HepG2 (cell line): ENCODE data around the gene GNB3. TPM values are rescaled to one million over a fixed set of nuclear protein-coding genes. Genes with fewer than 3 reads are reported as not detected.

Experiments used
- CHCHD3 ChIP-seq: sonication (generic); formaldehyde crosslinking; IDR thresholded peaks from 2 replicates; pipeline ENCODE4 v1.8.0; 2022; ENCODE audit warnings: mild to moderate bottlenecking, missing genetic modification reagents, moderate library complexity
- CREM ChIP-seq, 2 experiments: sonication (generic) in 1 of 2; formaldehyde crosslinking in 1 of 2; IDR thresholded peaks; 2 replicates each; pipeline versions ENCODE4 v1.4.0 to v1.6.1; 2016 to 2020; ENCODE audit warnings: antibody characterized with exemption in 1 of 2, mild to moderate bottlenecking in 1 of 2, missing genetic modification reagents in 1 of 2
- HNF4G ChIP-seq, 2 experiments: sonication (generic) in 1 of 2; formaldehyde crosslinking in 1 of 2; IDR thresholded peaks; 2 replicates each; pipeline versions ENCODE4 v1.4.0 to v1.6.1; 2011 to 2020; ENCODE audit warnings: borderline replicate concordance in 2 of 2, low read depth in 2 of 2, mild to moderate bottlenecking in 2 of 2, low read length in 1 of 2, missing genetic modification reagents in 1 of 2, moderate library complexity in 1 of 2
- KDM2A ChIP-seq: sonication (generic); formaldehyde crosslinking; IDR thresholded peaks from 2 replicates; pipeline ENCODE4 v1.4.0; 2020; ENCODE audit warnings: low read depth, missing genetic modification reagents, borderline replicate concordance
- KDM5B ChIP-seq: sonication (generic); formaldehyde crosslinking; IDR thresholded peaks from 2 replicates; pipeline ENCODE4 v1.4.0; 2020; ENCODE audit warnings: missing genetic modification reagents, mild to moderate bottlenecking, borderline replicate concordance
- POLR2AphosphoS5 ChIP-seq: IDR thresholded peaks from 2 replicates; pipeline ENCODE4 v1.6.1; 2012; ENCODE audit warnings: low read depth, low read length
- SMYD3 ChIP-seq: sonication (generic); formaldehyde crosslinking; IDR thresholded peaks from 2 replicates; pipeline ENCODE4 v1.8.1; 2023; ENCODE audit warnings: mild to moderate bottlenecking, missing genetic modification reagents
- SP1 ChIP-seq, 2 experiments: fragments of 450-650 bp in 1 of 2; sonication (generic) in 1 of 2; formaldehyde crosslinking in 1 of 2; IDR thresholded peaks; 2 replicates each; pipeline versions ENCODE4 v1.4.0 to v1.6.1; 2016 to 2020; ENCODE audit warnings: missing genetic modification reagents in 1 of 2
- SRF ChIP-seq: IDR thresholded peaks from 2 replicates; pipeline ENCODE4 v1.6.1; 2011; ENCODE audit warnings: mild to moderate bottlenecking, low read depth, low read length, moderate library complexity
- ZNF232 ChIP-seq: sonication (generic); formaldehyde crosslinking; IDR thresholded peaks from 2 replicates; pipeline ENCODE4 v1.4.0; 2020; ENCODE audit warnings: missing genetic modification reagents, borderline replicate concordance
- ZNF615 ChIP-seq: sonication (generic); formaldehyde crosslinking; IDR thresholded peaks from 2 replicates; pipeline ENCODE4 v1.5.0; 2020; ENCODE audit warnings: mild to moderate bottlenecking, missing genetic modification reagents, borderline replicate concordance
- ZNF772 ChIP-seq: sonication (generic); formaldehyde crosslinking; IDR thresholded peaks from 2 replicates; pipeline ENCODE4 v1.5.0; 2020; ENCODE audit warnings: mild to moderate bottlenecking, missing genetic modification reagents
- ZSCAN20 ChIP-seq: sonication (generic); formaldehyde crosslinking; IDR thresholded peaks from 2 replicates; pipeline ENCODE4 v1.4.0; 2020; ENCODE audit warnings: missing genetic modification reagents, mild to moderate bottlenecking, borderline replicate concordance
- polyA plus RNA-seq, 8 experiments: library from polyadenylated mRNA; depleted of rRNA in 3 of 8; stranded (reverse) in 7 of 8; unstranded in 1 of 8; fragments of >200 nt; fragmentation: Illumina TruSeq in 4 of 8; extraction: Trizol in 4 of 8; gene quantifications; 2 replicates each; pipeline versions ENCODE4 v1.2.1 to v1.2.3, GENCODE V29; 2011 to 2016; ENCODE audit warnings: low read depth in 4 of 8, missing spikeins in 1 of 8, mixed read lengths in 1 of 8; ENCODE audit not compliant: insufficient read depth in 1 of 8
- total RNA-seq, 5 experiments: library from RNA; depleted of rRNA; stranded (reverse); fragments of >200 nt; fragmentation: Illumina TruSeq; extraction: Trizol; gene quantifications; 2 replicates each; pipeline ENCODE4 v1.2.3, GENCODE V29; 2016; ENCODE audit warnings: low read depth in 1 of 5
- TF ChIP-seq, protein P1 (sequence below): sonication (generic); formaldehyde crosslinking; IDR thresholded peaks from 2 replicates; pipeline ENCODE4 v1.8.1; 2022; ENCODE audit warnings: low read depth, mild to moderate bottlenecking, missing genetic modification reagents
- TF ChIP-seq, protein P2 (sequence below): sonication (generic); formaldehyde crosslinking; conservative IDR thresholded peaks from 2 replicates; pipeline ENCODE4 v1.4.0; 2020; ENCODE audit warnings: missing genetic modification reagents
- TF ChIP-seq, protein P3 (sequence below): sonication (generic); formaldehyde crosslinking; IDR thresholded peaks from 2 replicates; pipeline ENCODE4 v1.4.0; 2020; ENCODE audit warnings: missing genetic modification reagents; ENCODE audit errors: not compliant biosample characterization
- TF ChIP-seq, protein P4 (sequence below): sonication (generic); formaldehyde crosslinking; conservative IDR thresholded peaks from 2 replicates; pipeline ENCODE4 v1.4.0; 2020; ENCODE audit warnings: mild to moderate bottlenecking, missing genetic modification reagents, moderate library complexity

The GNB3 gene
- total and polyA plus RNA-seq, 2 of the 13 experiments (the other 11 are each of a cell fraction or from before 2014, with no cell fraction given), result 1.3 to 3.6 TPM

DNA sequence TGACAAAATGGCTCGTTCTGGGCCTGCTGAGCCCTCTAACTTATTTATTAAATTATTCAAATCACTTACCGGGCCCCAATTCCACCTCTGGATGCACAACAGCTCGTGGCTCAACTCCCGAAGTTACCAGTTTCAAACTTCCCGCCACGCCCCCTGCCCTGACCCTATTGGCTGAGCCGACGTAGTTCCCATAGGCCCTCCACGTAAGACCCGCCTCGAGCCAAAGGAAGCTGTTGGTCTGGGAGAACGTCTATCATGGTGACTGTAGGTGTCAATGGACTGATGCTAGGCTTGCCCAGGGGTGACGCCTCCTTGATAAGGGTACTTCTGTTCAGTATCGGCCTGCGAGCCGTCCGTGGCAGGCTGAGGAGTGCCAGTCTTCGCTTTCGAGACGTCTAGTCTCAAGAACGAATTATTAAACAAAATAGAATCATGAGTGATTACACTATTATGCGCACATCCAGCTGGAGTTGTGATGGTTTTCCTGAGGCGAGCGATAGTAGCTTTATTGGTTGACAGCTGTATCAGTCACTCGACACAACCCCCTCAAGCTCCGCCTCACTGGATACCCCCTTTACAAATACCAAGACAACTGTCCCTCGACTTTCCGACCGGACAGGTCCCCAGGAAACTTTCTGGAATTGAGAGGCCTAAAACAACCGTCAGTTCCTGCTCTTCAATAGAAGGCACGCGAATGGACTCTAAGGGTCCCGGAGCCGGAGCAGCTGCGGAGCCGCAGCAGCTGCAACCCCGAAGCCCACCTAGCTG is 10.6 kb downstream of the GNB3 start, which contains the start of gene CDCA3 (continued):
- TF ChIP-seq CREM (IDR thresholded peaks at IDR 0.05) (peak; percentile 79), CREM (CRISPR knock-in tag; IDR thresholded peaks at IDR 0.05) (no peak), ZNF232 (peak; percentile 29; the same call in 1 of the 2 replicates), ZSCAN20 (CRISPR knock-in tag) (no peak; the same call in 1 of the 2 replicates), SRF (no peak), SMYD3 (0 out of 2 replicates have a peak, but pooled peaks have one; percentile 25), SP1 (IDR thresholded peaks at IDR 0.05) (no peak), SP1 (CRISPR knock-in tag; IDR thresholded peaks at IDR 0.05) (peak; percentile 49), CHCHD3 (CRISPR knock-in tag) (0 out of 2 replicates have a peak, but pooled peaks have one; percentile 42), ZNF772 (no peak), KDM2A (CRISPR knock-in tag) (peak; percentile 42), KDM5B (CRISPR knock-in tag) (no peak), POLR2AphosphoS5 (peak; percentile 76), HNF4G (IDR thresholded peaks at IDR 0.05; ENCODE audit: borderline replicate concordance, low read depth, low read length) (0 out of 2 replicates have a peak, but pooled peaks have one; percentile 9), HNF4G (CRISPR knock-in tag; IDR thresholded peaks at IDR 0.05; ENCODE audit: borderline replicate concordance, low read depth) (no peak), ZNF615 (CRISPR knock-in tag) (no peak)
- TF ChIP-seq, protein P1, sequence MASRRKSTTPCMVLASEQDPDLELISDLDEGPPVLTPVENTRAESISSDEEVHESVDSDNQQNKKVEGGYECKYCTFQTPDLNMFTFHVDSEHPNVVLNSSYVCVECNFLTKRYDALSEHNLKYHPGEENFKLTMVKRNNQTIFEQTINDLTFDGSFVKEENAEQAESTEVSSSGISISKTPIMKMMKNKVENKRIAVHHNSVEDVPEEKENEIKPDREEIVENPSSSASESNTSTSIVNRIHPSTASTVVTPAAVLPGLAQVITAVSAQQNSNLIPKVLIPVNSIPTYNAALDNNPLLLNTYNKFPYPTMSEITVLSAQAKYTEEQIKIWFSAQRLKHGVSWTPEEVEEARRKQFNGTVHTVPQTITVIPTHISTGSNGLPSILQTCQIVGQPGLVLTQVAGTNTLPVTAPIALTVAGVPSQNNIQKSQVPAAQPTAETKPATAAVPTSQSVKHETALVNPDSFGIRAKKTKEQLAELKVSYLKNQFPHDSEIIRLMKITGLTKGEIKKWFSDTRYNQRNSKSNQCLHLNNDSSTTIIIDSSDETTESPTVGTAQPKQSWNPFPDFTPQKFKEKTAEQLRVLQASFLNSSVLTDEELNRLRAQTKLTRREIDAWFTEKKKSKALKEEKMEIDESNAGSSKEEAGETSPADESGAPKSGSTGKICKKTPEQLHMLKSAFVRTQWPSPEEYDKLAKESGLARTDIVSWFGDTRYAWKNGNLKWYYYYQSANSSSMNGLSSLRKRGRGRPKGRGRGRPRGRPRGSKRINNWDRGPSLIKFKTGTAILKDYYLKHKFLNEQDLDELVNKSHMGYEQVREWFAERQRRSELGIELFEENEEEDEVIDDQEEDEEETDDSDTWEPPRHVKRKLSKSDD (CRISPR knock-in tag), result 0 out of 2 replicates have a peak, but pooled peaks have one; percentile 45
- TF ChIP-seq, protein P2, sequence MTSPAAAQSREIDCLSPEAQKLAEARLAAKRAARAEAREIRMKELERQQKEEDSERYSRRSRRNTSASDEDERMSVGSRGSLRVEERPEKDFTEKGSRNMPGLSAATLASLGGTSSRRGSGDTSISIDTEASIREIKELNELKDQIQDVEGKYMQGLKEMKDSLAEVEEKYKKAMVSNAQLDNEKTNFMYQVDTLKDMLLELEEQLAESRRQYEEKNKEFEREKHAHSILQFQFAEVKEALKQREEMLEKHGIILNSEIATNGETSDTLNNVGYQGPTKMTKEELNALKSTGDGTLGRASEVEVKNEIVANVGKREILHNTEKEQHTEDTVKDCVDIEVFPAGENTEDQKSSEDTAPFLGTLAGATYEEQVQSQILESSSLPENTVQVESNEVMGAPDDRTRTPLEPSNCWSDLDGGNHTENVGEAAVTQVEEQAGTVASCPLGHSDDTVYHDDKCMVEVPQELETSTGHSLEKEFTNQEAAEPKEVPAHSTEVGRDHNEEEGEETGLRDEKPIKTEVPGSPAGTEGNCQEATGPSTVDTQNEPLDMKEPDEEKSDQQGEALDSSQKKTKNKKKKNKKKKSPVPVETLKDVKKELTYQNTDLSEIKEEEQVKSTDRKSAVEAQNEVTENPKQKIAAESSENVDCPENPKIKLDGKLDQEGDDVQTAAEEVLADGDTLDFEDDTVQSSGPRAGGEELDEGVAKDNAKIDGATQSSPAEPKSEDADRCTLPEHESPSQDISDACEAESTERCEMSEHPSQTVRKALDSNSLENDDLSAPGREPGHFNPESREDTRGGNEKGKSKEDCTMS, result no peak
- TF ChIP-seq, protein P3, sequence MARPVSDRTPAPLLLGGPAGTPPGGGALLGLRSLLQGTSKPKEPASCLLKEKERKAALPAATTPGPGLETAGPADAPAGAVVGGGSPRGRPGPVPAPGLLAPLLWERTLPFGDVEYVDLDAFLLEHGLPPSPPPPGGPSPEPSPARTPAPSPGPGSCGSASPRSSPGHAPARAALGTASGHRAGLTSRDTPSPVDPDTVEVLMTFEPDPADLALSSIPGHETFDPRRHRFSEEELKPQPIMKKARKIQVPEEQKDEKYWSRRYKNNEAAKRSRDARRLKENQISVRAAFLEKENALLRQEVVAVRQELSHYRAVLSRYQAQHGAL, result no peak
- TF ChIP-seq, protein P4, sequence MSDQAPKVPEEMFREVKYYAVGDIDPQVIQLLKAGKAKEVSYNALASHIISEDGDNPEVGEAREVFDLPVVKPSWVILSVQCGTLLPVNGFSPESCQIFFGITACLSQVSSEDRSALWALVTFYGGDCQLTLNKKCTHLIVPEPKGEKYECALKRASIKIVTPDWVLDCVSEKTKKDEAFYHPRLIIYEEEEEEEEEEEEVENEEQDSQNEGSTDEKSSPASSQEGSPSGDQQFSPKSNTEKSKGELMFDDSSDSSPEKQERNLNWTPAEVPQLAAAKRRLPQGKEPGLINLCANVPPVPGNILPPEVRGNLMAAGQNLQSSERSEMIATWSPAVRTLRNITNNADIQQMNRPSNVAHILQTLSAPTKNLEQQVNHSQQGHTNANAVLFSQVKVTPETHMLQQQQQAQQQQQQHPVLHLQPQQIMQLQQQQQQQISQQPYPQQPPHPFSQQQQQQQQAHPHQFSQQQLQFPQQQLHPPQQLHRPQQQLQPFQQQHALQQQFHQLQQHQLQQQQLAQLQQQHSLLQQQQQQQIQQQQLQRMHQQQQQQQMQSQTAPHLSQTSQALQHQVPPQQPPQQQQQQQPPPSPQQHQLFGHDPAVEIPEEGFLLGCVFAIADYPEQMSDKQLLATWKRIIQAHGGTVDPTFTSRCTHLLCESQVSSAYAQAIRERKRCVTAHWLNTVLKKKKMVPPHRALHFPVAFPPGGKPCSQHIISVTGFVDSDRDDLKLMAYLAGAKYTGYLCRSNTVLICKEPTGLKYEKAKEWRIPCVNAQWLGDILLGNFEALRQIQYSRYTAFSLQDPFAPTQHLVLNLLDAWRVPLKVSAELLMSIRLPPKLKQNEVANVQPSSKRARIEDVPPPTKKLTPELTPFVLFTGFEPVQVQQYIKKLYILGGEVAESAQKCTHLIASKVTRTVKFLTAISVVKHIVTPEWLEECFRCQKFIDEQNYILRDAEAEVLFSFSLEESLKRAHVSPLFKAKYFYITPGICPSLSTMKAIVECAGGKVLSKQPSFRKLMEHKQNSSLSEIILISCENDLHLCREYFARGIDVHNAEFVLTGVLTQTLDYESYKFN (CRISPR knock-in tag), result peak; percentile 4; the same call in 1 of the 2 replicates
